ENCODE data around the gene APEH. TPM values are rescaled to one million over a fixed set of nuclear protein-coding genes. Genes with fewer than 3 reads are reported as not detected.
A peak's percentile ranks its signal among the peaks of the same experiment; 100 is the strongest.
"Not testable (repeated sequence)": the region's sequence is repeated elsewhere in the genome, so short reads cannot be mapped to it uniquely, and the experiment has no call there.

APEH gene
- total RNA-seq, 1 experiment from 2014 or later: 152 TPM

DNA sequence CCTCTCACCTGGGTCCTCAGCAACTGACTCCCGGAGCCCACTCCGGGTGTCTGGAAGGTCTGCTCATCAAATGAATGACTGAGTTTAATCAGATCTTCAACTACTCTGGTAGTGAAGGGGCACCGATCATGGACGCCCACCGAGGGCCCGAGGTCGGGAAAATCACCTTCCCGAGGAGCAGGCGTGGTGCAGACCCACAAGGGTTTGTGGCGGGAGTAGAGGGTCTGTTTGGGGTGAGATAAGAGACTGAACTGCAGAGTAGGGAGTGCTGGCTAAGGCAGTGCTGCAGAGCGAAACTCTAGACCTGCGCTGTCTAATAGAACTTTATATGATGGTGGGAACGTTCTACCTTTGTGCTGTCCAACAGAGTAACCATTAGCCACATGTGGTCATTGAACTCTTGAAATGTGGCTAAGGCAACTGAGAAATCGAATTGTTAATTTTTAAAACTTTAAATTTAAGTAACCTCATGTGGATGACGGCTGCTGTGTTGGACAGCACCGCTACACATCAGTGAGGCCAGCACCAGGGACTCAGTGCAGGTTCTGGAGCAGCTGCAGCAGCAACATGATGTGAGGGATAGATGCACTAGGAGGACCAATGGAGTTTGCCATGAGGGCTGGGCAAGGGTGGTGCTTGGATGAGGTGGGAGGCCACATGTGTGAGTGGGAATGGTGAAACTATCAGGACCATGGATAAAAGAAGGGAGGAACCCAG is 15.9 kb downstream of the APEH start:
- DNase-seq (ENCODE audit: low read depth): not testable (repeated sequence)

DNA sequence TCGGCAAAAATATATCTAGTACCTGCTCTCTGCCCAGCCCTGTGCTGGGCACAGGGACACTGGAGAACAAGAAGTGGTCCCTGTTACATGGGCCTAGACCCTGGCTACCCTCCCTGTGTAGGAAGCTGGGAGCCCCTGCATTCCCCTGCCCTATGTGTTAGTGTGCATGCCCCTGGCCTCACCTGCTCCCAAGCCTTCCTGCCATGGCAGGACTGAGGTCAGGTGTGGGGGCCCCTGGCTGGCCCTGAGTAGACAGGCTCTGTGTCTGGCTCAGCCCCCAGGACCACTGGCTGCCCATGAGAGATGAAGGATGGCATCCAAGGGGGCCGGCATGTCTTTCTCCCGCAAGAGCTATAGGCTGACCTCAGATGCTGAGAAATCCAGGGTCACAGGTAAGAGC is 16.7 kb downstream of the APEH start:
- DNase-seq (ENCODE audit: low read depth): not testable (repeated sequence)

DNA sequence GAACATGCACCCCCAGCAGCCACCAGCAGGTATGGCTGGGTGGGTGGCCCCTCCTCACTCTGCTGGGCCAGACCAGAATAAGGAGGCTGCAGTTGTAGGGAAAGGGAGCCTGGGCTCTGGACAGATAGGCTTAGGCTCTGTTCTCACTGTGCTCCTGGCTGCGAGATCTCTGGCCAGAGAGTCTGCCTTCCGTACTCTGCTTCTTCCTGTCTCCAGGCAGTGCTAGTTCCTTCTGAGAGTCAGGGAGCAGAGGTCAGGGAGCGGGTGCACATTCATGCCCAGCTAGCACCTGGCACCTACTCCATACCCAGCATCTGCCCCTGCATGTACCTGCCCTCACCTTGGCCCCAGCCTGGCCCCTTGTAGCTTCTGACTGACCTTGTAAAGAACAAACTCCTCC is 17.3 kb downstream of the APEH start:
- DNase-seq (ENCODE audit: low read depth): not testable (repeated sequence)

DNA sequence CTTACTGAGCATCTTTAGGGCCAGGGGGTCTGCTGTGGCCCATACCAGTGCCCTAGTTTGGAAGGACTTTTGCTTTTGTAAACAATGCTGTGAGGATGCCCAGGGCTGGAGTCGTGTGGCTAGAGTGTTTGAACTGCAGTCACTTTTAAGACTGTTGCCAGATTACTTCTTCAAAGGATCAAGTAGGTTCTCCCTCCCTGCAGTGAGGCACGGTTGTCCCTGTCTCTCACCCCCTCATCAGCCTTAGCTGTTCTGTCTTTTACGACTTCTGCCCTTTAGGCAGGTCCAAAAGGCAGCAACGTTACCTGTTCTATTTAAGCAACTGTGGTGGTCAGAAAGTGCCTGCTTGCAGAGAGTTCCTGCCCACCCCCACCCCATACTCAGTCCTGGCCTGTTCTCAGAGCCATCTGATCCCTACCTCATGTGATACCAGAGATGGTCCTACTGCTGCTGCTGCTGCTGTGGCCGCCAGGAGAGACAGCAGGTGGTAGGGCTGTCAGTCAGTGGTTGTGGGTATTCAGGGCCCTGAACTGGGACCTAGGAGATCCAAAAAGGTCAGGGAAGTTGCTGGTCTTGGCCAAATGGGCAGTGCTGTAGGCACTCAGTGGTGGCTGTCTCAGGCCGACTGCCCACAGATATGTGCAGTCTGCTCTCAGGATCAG is 20.4 kb downstream of the APEH start:
- peak; percentile 37 for DNase-seq (ENCODE audit: low read depth)

DNA sequence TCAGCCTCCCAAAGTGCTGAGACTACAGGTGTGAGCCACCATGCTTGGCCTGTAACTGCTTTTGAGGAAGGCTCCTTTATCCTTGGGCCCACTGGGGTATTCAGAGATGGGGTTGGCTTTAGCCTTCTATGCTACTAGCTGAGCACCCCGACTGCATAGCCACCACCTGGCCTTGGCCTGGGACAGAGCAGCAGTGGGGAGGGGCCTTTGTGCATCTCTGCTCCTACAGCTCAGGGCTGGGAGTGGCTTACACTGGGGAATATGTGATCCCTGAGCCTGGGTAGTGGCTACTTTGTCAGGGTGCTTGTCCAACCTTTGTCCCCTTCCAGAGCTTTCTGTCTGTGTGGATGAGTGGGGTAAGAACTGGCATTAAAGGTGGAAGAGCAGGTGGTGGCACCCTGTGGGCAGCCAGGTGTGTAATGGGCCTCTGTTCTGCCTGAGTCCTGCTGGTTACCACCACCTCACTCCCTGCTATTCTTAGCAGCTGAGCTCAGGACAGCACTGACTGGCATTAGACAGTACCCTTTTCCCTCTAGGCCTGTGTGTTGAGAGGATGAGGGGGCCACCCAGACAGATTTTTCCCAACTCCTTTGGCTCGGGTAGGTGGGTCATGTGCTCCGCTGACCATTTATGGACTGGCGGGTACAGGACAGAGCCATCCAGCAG is 21.3 kb downstream of the APEH start:
- DNase-seq (ENCODE audit: low read depth): not testable (repeated sequence)

DNA sequence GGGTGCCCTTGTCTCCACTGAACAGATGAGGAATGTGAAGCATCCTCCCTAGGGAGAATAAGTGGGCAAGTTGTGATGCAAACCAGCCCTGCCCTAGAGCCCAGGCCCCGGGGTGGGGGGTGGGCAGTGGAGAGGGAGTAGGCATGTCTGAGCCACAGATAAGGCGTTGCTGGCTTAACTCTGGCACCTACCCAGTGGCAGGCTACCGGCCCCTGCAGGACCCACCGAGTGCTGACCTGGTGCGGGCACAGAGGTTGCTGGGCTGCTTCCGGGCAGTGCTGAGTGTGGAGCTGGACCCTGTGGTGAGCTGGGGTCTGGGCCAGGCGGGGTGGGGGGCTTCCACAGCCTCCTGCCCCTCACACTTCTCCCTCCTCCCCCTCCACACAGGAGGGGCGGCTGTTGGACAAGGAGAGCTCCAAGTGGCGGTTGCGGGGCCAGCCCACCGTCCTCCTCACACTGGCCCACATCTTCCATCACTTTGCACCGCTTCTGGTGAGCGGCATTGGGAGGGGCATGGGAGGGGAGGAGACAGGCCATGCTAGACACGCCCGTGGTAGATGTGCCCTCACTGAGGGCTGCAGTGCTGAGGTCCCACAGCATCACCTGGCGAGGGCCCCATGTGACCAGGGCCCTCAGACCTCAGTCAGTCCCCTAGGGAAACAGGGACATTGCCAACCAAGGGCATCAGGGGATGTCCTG is 25.3 kb downstream of the APEH start:
- no peak for DNase-seq (ENCODE audit: low read depth)

DNA sequence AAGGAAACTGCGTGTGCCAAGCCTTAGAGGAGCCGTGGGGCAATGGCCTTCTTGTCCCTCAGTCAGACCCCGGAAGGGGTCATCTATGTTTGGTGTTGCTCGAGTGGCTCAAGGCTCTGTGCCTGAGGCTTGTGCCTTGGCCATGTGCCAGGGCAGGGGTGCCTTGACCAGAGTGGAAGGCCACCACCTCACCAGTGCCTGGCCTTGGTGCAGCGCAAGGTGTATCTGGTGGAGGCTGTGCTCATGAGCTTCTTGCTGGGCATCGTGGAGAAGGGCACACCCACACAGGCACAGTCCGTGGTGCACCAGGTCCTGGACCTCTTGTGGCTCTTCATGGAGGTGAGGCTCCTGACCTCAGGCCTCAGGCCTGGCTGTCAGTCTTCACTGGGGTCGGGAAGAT is 25.9 kb downstream of the APEH start:
- no peak for DNase-seq (ENCODE audit: low read depth)

DNA sequence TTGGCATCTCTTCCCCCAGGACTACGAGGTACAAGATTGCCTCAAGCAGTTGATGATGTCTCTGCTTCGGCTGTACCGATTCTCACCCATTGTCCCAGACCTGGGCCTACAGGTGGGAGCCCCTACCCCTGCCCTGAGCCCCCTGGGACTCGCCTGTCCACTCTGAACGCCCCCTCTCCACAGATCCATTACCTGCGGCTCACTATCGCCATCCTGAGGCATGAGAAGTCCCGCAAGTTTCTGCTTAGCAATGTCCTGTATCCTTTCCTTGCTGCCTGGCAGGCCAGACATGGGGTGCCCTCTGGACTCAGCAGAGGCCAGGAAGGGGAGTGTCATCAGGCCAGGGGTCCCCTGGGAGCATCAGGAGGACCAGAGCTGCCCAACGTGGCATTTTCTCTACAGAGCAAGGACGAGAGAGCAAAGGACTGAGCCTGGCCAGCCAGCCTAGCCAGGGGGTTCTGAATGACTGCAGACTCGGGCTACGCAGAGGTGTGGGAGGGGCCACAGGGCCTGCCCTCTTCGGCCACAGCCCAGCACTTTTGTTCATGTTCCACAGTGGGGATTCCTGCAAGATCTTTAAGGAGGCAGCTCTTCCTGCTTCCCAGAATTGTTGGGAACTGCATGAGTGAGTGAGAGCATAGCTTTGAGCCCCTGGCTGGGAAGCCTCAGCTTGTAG is 26.4 kb downstream of the APEH start:
- no peak for DNase-seq (ENCODE audit: low read depth)

DNA sequence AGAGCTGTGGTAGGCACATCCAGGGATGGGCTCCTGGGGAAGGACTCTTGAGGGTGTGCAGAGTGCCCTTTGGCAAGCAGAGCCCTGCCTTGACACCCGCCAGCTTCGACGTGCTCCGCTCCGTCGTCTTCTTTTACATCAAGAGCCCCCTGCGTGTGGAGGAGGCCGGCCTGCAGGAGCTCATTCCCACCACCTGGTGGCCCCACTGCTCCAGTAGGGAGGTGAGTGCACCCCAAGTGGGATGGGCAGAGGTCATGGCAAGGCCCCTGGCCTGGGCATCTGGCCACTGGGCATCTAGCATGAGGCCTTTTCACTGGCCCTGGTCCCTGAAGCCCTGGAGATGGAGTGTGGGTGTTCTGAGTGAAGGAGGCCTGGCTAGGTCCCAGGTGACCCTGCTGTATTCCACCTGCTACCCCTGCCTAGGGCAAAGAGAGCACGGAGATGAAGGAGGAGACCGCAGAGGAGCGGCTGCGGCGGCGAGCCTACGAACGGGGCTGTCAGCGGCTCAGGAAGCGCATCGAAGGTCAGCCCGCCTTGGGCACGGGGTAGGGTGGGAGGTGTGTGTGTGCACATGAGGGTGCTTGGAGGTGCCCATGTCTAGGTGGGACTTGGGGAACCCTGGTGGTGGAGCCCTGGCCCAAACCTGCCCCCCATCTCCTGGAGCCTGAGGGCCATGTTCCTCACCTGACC is 27.4 kb downstream of the APEH start:
- DNase-seq (ENCODE audit: low read depth): no peak

DNA sequence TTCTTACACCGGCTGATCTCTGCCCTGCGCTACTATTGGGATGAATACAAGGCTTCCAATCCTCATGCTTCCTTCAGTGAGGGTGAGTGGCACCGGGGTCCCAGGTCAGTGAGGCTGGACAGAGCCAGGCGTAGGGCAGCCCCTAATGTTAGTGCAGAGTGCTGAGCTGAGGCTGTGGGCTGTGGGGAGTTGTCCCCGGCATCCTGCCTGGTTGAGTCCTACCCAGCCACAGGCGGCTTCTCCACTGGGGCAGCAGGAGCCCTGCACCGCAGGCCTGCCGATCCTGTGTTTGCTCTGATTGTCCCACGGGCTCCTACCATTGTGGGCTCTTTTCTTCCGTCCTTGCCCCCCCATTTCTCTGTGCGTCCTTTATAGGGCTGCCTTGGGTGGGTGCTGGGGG is 28.5 kb downstream of the APEH start:
- no peak for DNase-seq (ENCODE audit: low read depth)

DNA sequence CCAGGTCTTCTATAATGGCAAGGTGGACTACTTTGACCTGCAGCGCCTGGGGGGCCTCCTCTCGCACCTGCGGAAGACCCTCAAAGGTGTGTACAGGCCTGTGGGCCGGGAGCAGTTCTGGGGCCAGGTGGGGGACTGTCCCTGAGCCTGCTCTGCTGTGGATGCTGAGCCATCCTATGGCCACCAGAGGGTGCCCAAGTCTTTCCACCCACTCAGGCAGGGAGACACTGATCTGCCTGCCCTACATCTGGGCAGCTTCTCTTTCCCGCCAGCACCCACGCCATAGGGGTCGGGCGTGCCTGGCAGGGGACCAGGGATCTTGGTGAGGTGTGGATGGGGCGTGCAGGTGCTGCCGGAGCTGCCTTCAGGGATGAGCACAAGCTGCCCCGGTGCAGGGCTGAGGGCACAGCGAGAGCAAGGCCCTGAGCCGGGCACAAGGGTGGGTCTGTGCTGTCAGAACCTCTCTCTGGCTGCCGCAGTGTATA is 29.3 kb downstream of the APEH start:
- peak; percentile 47 for DNase-seq (ENCODE audit: low read depth)

DNA sequence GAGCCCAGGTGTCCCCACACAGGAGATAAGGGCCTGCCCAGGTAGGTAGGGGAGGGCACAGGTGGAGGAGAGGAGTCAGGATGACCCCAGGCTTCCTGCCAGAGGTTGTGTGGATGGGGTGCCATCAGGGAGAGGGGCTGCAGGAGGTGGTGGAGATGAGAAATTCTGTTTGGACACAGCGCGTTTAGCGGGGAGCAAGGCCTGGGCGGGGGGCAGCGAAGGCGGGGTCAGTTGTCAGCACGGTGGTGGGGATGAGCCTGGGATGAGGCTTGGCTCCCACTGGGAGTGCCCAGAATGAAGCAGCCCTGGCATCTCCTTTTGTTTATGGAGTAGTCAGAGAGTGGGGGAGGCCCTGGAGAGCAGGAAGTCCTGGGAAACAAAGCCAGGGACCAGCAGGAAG is 29.8 kb downstream of the APEH start:
- DNase-seq (ENCODE audit: low read depth): no peak

DNA sequence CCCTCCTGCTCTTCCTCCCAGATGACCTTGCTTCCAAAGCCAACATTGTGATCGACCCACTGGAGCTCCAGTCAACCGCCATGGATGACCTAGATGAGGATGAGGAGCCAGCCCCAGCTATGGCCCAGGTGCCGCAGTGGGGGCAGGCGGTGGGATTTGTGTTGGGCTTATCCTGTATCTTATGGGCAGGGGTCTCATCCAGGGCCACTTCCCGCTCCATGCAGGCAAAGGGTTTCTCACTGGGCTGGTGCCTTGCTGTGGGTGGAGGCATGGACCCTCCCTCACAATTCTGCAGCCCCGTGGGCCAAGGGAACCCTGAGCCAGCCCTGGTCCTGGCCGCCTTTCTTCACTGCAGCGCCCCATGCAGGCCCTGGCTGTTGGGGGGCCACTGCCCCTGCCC is 30.5 kb downstream of the APEH start:
- no peak for DNase-seq (ENCODE audit: low read depth)

DNA sequence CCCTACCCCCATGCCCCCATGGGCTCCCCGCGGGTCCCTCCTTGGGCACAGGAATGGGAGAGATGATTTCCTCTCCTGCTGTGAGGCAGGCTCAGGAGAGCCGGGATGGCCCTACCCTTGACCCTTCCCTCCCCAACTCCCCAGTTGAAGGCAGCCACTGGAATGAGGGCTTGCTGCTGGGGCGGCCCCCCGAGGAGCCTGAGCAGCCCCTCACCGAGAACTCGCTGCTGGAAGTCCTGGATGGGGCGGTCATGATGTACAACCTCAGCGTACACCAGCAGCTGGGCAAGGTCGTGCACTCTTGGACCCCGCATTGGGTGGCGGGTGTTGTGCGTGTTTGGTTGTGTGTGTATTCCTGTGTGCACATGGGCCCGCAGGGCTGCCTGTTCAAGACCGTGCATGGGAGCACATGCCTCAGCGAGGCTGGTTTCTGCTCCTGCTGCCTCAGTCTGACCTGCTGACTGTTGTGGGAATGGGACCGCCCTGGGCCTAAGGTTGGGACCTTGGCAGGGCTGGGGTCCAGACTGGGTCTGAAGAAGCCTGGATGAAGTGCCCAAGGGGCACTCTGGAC is 31.3 kb downstream of the APEH start:
- DNase-seq (ENCODE audit: low read depth): no peak

DNA sequence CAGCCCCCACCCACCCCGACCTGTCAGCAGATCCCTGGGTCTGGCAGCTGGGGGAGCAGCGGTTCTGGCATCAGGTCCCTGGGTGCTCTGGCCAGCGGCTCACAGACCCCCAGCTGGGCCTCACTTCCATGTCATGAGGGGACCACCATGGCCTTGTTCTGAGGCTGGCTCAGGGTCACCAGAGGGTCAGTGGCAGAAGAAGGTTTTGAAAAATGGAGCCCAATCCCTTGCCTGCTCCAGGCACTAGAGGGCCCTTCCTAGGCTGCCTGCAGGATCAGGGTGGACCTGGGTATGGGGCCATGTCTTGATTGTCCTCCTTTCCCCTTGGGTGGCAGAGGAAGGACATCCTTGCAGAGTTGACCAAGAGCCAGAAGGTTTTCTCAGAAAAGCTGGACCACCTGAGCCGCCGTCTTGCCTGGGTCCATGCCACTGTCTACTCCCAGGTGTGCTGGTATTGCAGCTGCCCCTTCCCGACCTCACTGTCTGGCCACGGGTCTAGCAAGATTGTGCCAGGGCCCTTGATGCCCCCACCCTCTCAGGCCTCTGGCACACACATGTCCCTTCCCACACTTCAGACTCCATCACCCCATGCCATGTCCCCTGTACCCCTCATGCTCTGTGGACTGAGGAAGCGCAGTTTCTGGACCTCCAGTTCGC is 32.4 kb downstream of the APEH start:
- DNase-seq (ENCODE audit: low read depth): no peak

DNA sequence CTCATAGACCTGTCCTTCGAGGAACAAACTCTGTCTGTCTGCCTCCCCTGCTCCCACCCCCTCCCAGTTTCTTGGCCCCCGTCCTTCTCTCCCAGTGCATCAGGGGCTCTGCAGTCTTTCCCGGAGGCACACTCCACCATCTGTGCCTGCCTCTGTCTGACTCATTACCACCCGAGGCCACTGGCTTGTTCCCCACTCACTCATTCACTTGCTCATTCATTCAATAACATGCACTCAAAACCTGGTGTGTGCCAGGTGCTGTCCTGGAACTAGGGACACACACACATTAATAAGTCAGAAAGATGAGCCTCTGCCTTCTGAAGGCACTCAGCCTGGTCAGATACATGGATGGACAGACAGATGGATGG is 32.9 kb downstream of the APEH start:
- peak; percentile 30 for DNase-seq (ENCODE audit: low read depth)

DNA sequence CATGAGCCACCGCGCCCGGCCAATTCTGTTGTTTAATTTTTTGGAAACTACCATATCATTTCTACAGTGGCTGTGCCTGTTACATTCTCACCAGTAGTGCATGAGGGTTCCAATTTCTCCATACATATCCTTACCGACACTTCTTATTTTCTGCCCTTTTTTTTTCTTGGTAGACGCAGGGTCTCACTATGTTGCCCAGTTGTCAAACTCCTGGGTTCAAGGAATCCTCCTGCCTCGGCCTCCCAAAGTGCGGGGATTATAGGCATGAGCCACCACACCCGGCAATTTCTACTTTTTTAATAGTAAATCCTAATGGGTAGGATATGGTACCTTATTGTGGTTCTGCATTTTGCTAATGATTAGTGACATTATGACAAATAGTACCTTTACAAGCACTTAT is 35.7 kb downstream of the APEH start:
- no peak for DNase-seq (ENCODE audit: low read depth)

DNA sequence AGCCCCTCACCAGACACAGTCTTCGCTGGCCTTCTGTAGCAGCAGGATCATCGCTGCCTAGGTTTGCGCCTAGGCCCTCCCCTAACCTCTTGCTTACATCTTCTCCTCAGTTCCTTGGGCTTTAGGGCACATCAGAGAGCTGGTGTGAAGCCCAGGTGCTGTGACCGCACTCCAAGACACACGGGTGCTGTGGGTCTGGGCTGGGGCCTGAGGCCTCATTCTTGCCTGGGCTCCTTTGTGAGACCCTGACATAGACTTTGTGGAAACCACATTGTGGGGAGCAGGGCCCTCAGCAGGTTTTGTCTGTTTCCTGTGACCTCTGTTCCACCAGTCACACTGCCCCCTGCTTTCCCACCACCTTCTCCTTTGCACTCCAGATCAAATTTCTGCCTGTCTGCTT is 37.3 kb downstream of the APEH start:
- no peak for DNase-seq (ENCODE audit: low read depth)

DNA sequence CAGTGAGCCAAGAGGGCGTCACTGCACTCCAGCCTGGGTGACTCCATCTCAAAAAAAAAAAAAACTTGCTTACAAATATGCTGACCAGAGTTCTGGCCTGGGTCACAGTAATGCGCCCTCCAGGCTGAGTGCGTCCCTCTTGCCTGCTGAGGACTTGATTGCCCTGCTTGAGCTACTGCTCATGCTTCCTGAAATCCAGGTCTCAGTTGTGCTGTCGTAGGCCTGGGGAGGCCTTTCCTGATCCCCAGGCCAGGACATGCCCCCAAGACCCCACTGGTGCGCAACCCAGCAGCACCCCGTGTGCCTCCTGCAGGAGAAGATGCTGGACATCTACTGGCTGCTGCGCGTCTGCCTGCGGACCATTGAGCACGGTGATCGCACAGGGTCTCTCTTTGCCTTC is 38.0 kb downstream of the APEH start:
- no peak for DNase-seq (ENCODE audit: low read depth)

Measured in LHCN-M2 (cell line).